H1 (cell line): ENCODE data around the gene EPB42. TPM values are rescaled to one million over a fixed set of nuclear protein-coding genes. Genes with fewer than 3 reads are reported as not detected.

Experiments used
- ASH2L ChIP-seq: fragments of 200-600, 300-600 bp; sonication (generic); IDR thresholded peaks from one replicate; pipeline ENCODE4 v1.7.1; 2017; ENCODE audit warnings: low read length
- CREB1 ChIP-seq: IDR thresholded peaks from 2 replicates; pipeline ENCODE4 v1.6.1; 2012; ENCODE audit warnings: inconsistent platforms
- CTCF ChIP-seq, 3 experiments: IDR thresholded peaks; 1 replicate in 2 of 3; 2 replicates in 1 of 3; pipeline versions ENCODE4 v1.5.1 to v1.6.1; 2011; ENCODE audit warnings: low read length in 3 of 3, mild to moderate bottlenecking in 3 of 3, inconsistent platforms in 2 of 3, low read depth in 1 of 3, moderate library complexity in 1 of 3; ENCODE audit not compliant: insufficient read depth in 1 of 3; ENCODE audit errors: control extremely low read depth in 1 of 3
- GTF2F1 ChIP-seq: IDR thresholded peaks from 2 replicates; pipeline ENCODE4 v1.6.1; 2012; ENCODE audit warnings: low read depth, low read length, improper control_type of control experiment, borderline replicate concordance
- RBBP5 ChIP-seq: IDR thresholded peaks from 2 replicates; pipeline ENCODE4 v1.7.1; 2012; ENCODE audit warnings: low read depth, mild to moderate bottlenecking, inconsistent platforms, low read length, moderate library complexity, borderline replicate concordance
- polyA plus RNA-seq, 7 experiments: library from polyadenylated mRNA; depleted of rRNA in 3 of 7; stranded (reverse) in 5 of 7; unstranded in 2 of 7; fragments of >200 nt in 5 of 7; fragments of 200-250 nt in 2 of 7; gene quantifications; 1 replicate in 5 of 7; 2 replicates in 1 of 7; 4 replicates in 1 of 7; pipeline versions ENCODE4 v1.2.1 to v1.2.3, GENCODE V29; 2011 to 2013; ENCODE audit warnings: missing spikeins in 2 of 7, mixed read lengths in 2 of 7
- total RNA-seq: library from RNA; stranded (reverse); fragmentation: NEBNext Ultra II Directional; extraction: Animal tissue kit (Norgen Biotek cat#: 25700); gene quantifications from 2 replicates; pipeline ENCODE4 v1.2.1, GENCODE V29; 2021

The EPB42 gene
- total and polyA plus RNA-seq, 2 of the 8 experiments (the other 6 are each of a cell fraction or from before 2014, with no cell fraction given) = not detected

GRCh38 chr15:43218908-43219706 is 1.7 kb downstream of the EPB42 start (continued):
- TF ChIP-seq ASH2L (peak; percentile 64), CTCF (IDR thresholded peaks at IDR 0.05; ENCODE audit: control extremely low read depth in 1 of 3, insufficient read depth in 1 of 3, low read depth in 1 of 3, low read length in 3 of 3) (peak; percentile 75 to 80 (median 79)), CREB1 (peak; percentile 78), GTF2F1 (no peak), RBBP5 (no peak)
